ENCODE data around the gene COP1. TPM values are rescaled to one million over a fixed set of nuclear protein-coding genes. Genes with fewer than 3 reads are reported as not detected.
"Not testable (repeated sequence)": the region's sequence is repeated elsewhere in the genome, so short reads cannot be mapped to it uniquely, and the experiment has no call there.

Gene COP1
- total RNA-seq, 1 donor from 2014 or later = 67.4 TPM

GRCh38 chr1:176049582-176049981 lies 157.5 kb downstream of the COP1 start:
- DNase-seq (ENCODE audit: extremely low read depth, low read depth, low spot score) = no peak

DNA sequence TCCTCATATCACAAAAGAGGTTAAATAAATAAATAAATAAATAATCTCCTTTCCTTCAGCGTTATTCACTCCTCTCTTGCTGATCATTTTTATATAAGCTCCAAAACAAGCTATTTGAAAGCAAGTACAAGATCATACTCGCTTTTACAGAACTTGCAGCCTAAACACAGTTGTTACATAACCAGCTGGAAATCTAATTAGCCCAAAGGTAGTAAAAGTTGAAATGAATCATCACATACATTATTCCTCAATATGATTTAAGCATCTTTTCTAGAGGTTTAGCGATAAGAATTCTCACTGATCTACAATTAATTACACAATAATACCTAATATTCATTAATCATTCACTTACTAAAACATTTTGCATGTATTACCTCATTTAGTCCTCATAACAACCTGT lies 160.2 kb downstream of the COP1 start:
- no peak for DNase-seq (ENCODE audit: extremely low read depth, low read depth, low spot score)

DNA sequence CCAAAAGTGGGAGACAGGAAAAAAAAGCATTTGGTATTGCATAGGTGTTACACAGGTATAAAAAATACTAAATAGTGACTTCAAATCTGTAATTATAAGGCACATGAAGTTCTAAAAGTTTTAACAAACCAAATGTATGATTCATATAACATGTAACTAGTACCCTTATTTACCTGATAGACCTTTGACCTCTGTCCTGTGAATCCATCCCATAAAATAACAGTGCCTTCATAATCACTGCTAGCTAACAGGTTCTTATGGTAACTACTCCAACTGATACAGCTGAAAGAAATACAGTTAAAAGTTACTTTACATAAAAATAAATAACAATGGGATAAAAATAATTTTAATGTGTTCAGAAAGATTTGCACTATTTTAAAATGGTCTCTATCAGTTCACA lies 163.5 kb downstream of the COP1 start:
- DNase-seq (ENCODE audit: extremely low read depth, low read depth, low spot score) = no peak

- no peak for DNase-seq (ENCODE audit: extremely low read depth, low read depth, low spot score)
Observed at GRCh38 chr1:176033881-176034280, 173.2 kb downstream of the COP1 start.

DNA sequence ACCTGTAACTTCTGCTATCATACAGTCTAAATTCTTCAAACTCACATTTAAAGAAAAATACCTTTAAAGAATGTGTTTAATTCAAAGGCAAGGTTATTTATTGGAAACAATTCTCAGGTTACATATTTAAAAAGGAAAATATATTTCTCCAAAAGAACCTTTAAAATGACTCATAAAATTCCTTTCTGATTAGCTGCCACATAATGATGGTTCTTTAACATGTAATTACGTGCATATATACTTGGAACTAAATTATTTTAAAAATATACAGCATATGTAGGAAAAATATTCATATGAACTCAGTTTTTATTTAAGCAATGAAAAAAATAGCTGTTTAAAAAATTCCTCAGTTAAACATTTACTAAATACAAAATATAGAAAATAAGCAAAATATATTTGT lies 173.6 kb downstream of the COP1 start:
- DNase-seq (ENCODE audit: extremely low read depth, low read depth, low spot score) = no peak

GRCh38 chr1:176032040-176032645 lies 174.9 kb downstream of the COP1 start:
- DNase-seq (ENCODE audit: extremely low read depth, low read depth, low spot score) = no peak

DNA sequence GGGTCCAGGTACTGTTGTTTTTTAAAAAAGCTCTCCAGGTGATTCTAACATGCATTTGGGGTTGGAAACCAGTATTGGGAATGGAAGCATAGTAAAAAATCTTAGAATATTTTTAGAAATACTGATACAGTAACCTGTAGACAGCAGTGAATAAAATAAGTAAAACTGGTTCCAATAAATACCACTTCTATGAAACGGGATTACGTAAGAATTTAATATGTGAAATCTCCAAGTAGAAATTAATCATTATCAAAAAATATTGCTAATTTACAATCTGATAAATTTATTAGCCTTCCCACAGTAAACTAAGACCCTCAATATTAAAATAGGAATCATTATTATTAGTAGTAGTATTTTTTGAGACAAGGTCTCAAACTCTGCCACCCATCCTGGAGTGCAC lies 177.5 kb downstream of the COP1 start:
- no peak for DNase-seq (ENCODE audit: extremely low read depth, low read depth, low spot score)

DNA sequence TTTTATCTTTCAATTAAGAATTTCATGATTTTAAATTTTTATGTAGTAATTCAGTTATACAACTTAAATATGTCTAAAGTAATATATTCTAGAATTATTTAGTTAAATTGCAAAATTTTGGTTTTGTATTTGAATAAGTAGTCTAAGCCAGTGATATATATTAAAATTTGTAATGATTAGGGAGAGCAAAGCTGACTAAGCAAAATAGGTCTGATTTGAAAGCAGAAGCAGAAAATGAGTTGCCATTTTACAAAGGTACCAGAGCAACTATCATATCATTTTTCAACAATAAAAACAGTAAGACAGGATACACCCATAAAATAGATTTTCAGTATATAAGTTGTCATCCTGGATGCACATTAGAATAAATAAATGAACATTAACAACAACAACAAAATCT lies 177.9 kb downstream of the COP1 start:
- DNase-seq (ENCODE audit: extremely low read depth, low read depth, low spot score) = no peak

DNA sequence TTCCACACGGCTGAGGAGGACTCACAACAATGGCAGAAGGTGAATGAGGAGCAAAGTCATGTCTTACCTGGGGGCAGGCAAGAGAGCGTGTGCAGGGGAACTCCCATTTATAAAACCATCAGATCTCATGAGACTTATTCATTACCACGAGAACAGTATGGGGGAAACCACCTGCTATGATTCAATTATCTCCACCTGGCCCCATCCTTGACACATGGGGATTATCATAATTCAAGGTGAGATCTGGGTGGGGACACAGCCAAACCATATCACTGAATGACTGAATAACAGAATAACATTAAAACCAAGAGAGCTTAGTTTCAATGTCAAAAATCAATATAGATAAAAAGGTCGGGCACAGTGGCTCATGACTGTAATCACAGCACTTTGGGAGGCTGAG lies 179.2 kb downstream of the COP1 start:
- DNase-seq (ENCODE audit: extremely low read depth, low read depth, low spot score) = not testable (repeated sequence)

- DNase-seq (ENCODE audit: extremely low read depth, low read depth, low spot score) = no peak
Observed at GRCh38 chr1:176022574-176022973, 184.5 kb downstream of the COP1 start.

DNA sequence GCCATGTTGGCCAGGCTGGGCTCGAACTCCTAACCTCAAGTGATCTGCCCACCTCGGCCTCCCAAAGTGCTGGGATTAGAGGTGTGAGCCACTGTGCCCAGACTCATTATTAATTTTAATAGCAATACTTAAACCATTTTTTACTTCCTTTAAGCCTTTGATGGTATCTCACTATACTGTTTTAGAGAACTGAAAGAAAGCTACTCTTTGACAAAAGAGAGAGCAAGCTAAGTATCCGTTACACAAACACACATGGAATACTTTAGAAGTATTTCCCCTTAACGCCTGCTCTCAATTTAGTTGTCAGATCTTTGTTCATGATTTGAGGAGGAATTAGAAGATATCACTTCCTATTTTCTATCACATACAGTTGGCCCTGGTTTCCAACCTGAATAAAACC lies 189.4 kb downstream of the COP1 start:
- no peak for DNase-seq (ENCODE audit: extremely low read depth, low read depth, low spot score)

DNA sequence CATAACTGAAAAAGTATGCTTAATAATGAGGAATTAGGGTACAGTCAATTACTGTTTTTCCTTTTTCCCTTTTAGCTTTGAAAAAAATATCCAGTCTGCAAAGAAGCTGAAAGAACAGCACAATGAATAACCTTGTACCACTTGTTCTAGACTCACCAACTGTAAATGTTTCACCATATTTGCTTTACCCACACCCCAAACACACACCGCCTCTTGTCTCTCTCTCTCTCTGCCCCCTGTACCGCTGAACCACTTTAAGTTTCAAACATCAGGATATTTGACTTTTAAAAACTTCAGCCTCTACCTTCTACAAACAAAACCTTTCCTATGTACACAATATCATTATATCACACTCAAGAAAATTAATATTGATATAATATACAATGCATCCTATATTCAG lies 197.1 kb downstream of the COP1 start:
- no peak for DNase-seq (ENCODE audit: extremely low read depth, low read depth, low spot score)

DNA sequence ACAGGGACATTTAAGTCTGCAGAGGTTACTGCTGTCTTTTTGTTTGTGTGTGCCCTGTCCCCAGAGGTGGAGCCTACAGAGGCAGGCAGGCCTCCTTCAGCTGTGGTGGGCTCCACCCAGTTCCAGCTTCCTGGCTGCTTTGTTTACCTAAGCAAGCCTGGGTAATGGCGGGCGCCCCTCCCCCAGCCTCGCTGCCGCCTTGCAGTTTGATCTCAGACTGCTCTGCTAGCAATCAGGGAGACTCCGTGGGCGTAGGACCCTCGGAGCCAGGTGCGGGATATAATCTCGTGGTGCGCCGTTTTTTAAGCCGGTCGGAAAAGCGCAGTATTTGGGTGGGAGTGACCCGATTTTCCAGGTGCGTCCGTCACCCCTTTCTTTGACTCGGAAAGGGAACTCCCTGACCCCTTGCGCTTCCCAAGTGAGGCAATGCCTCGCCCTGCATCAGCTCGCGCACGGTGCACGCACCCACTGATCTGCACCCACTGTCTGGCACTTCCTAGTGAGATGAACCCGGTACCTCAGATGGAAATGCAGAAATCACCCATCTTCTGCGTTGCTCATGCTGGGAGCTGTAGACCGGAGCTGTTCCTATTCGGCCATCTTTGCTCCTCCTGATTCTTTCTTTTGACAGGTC lies 199.2 kb downstream of the COP1 start:
- DNase-seq (ENCODE audit: extremely low read depth, low read depth, low spot score) = not testable (repeated sequence)

DNA sequence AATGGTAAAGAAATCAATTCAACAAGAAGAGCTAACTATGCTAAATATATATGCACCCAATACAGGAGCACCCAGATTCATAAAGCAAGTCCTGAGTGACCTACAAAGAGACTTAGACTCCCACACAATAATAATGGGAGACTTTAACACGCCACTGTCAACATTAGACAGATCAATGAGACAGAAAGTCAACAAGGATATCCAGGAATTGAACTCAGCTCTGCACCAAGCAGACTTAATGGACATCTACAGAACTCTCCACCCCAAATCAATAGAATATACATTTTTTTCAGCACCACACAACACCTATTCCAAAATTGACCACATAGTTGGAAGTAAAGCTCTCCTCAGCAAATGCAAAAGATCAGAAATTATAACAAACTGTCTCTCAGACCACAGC lies 212.4 kb downstream of the COP1 start:
- not testable (repeated sequence) for DNase-seq (ENCODE audit: extremely low read depth, low read depth, low spot score)

GRCh38 chr1:175992825-175993224 lies 214.3 kb downstream of the COP1 start:
- DNase-seq (ENCODE audit: extremely low read depth, low read depth, low spot score) = not testable (repeated sequence)

- DNase-seq (ENCODE audit: extremely low read depth, low read depth, low spot score) = not testable (repeated sequence)
Observed at GRCh38 chr1:175992202-175992601, 214.9 kb downstream of the COP1 start.

- no peak for DNase-seq (ENCODE audit: extremely low read depth, low read depth, low spot score)
Observed at GRCh38 chr1:175984813-175985212, 222.3 kb downstream of the COP1 start.

- no peak for DNase-seq (ENCODE audit: extremely low read depth, low read depth, low spot score)
Observed at GRCh38 chr1:175984057-175984812, 222.9 kb downstream of the COP1 start.

DNA sequence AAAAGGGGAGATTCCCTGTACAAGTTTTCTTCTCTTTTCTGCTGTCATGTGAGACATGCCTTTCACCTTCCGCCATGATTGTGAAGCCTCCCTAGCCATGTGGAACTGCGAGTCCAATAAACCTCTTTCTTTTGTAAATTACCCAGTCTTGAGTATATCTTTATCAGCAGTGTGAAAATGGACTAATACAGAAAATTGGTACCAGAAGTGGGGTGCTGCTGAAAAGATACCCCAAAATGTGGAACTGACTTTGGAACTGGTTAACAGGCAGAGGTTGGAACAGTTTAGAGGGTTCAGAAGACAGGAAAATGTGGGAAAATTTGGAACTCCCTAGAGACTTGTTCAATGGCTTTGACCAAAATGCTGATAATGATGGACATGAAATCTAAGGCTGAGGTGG lies 223.7 kb downstream of the COP1 start:
- DNase-seq (ENCODE audit: extremely low read depth, low read depth, low spot score) = not testable (repeated sequence)

DNA sequence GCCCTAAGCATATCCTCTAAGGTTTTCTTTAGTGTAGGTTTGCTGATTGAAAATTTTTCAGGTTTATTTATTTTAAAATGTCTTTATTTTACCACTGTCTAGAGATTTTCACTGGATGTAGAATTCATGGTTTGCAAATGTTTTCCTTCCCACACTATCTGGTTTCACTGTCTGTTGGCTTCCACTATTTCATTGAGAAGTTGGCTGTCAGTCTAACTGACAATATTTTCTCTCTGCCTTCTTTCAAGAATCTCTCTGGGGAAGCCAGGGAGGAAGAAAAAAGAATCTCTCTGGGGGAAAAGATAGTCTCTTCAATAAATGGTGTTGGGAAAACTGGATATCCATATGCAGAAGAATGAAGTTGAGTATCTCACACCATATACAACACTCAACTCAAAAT lies 226.0 kb downstream of the COP1 start:
- no peak for DNase-seq (ENCODE audit: extremely low read depth, low read depth, low spot score)

DNA sequence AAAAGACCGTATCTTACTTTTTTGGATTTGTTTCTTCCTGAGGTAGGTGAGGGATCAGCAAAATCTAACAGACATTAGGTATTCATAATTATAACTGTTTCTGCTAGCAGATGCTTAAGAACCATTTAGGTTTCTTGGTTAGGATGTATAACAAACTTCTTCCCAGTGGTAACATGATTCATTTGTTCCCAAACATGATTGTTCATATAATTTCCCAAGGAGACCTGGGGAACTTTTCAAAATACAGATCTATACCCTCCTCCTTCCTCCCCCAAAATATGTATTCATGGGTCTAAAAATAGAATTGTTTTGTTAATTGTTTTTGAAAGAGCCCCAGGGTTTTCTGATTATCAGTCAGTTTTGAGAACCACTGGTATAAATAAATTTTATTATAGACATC lies 228.2 kb downstream of the COP1 start:
- no peak for DNase-seq (ENCODE audit: extremely low read depth, low read depth, low spot score)

DNA sequence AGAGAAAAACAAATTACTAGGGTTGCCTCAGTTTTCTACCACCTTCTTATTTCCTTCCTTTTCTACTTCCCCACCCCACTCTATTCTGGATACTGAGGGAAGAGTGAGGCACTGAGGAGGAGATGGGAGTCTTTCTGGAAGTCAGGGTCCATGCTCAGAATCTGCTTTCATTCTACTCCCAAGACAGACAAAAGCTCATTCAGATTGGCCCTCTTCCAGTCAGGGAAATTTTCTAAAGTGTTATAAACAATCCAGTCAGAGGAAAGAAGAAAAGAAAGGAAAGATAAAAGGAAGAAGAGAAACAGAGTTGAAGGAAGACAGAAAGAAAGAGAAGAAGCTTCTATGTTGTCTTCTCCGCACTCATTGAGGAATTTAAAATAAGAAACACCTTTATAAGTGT lies 228.6 kb downstream of the COP1 start:
- DNase-seq (ENCODE audit: extremely low read depth, low read depth, low spot score) = no peak
